H1 (cell line): ENCODE results near the gene GNB5. TPM values are rescaled to one million over a fixed set of nuclear protein-coding genes. Genes with fewer than 3 reads are reported as not detected.

ENCODE experiments used
- CTCF ChIP-seq, 3 experiments: IDR thresholded peaks; 1 replicate in 2 of 3; 2 replicates in 1 of 3; pipeline versions ENCODE4 v1.5.1 to v1.6.1; 2011; ENCODE audit warnings: low read length in 3 of 3, mild to moderate bottlenecking in 3 of 3, inconsistent platforms in 2 of 3, low read depth in 1 of 3, moderate library complexity in 1 of 3; ENCODE audit not compliant: insufficient read depth in 1 of 3; ENCODE audit errors: control extremely low read depth in 1 of 3
- GABPA ChIP-seq: IDR thresholded peaks from 2 replicates; pipeline ENCODE4 v1.6.1; 2011; ENCODE audit warnings: mild to moderate bottlenecking, low read length, moderate library complexity, borderline replicate concordance; ENCODE audit not compliant: insufficient read depth
- KDM1A ChIP-seq: fragments of 200-600, 300-600 bp; sonication (generic); IDR thresholded peaks from 2 replicates; pipeline ENCODE4 v1.7.1; 2016; ENCODE audit warnings: mild to moderate bottlenecking, low read length, borderline replicate concordance
- RNF2 ChIP-seq: fragments of 200-900, 300-1000 bp; sonication (generic); IDR thresholded peaks from 2 replicates; pipeline ENCODE4 v1.7.1; 2016; ENCODE audit warnings: borderline replicate concordance, low read depth, mild to moderate bottlenecking, antibody characterized with exemption, low read length; ENCODE audit not compliant: poor library complexity, severe bottlenecking; ENCODE audit errors: missing control alignments
- RXRA ChIP-seq: IDR thresholded peaks from 2 replicates; pipeline ENCODE4 v1.6.1; 2011; ENCODE audit warnings: low read depth, mild to moderate bottlenecking, low read length, moderate library complexity; ENCODE audit not compliant: insufficient read depth
- SIN3A ChIP-seq, 2 experiments: IDR thresholded peaks in 1 of 2; conservative IDR thresholded peaks in 1 of 2; 2 replicates each; pipeline ENCODE4 v1.6.1; 2011 to 2012; ENCODE audit warnings: low read length in 2 of 2, improper control_type of control experiment in 1 of 2, low read depth in 1 of 2, mild to moderate bottlenecking in 1 of 2
- TCF12 ChIP-seq: IDR thresholded peaks from 2 replicates; pipeline ENCODE4 v1.6.1; 2011; ENCODE audit warnings: low read depth, mild to moderate bottlenecking, low read length
- polyA plus RNA-seq, 7 experiments: library from polyadenylated mRNA; depleted of rRNA in 3 of 7; stranded (reverse) in 5 of 7; unstranded in 2 of 7; fragments of >200 nt in 5 of 7; fragments of 200-250 nt in 2 of 7; gene quantifications; 1 replicate in 5 of 7; 2 replicates in 1 of 7; 4 replicates in 1 of 7; pipeline versions ENCODE4 v1.2.1 to v1.2.3, GENCODE V29; 2011 to 2013; ENCODE audit warnings: missing spikeins in 2 of 7, mixed read lengths in 2 of 7
- total RNA-seq: library from RNA; stranded (reverse); fragmentation: NEBNext Ultra II Directional; extraction: Animal tissue kit (Norgen Biotek cat#: 25700); gene quantifications from 2 replicates; pipeline ENCODE4 v1.2.1, GENCODE V29; 2021

Gene GNB5
- total and polyA plus RNA-seq, 2 of the 8 experiments (the other 6 are each of a cell fraction or from before 2014, with no cell fraction given): 21.7 to 42.5 TPM

GRCh38 chr15:52117549-52117948 is 73.6 kb downstream of the GNB5 start (continued):
- TF ChIP-seq CTCF (IDR thresholded peaks at IDR 0.05; ENCODE audit: control extremely low read depth in 1 of 3, insufficient read depth in 1 of 3, low read depth in 1 of 3, low read length in 3 of 3): no peak
- TF ChIP-seq GABPA: no peak
- no peak for TF ChIP-seq SIN3A (conservative IDR thresholded peaks at IDR 0.05 in 1 of 2, IDR thresholded peaks at IDR 0.05 in 1 of 2; ENCODE audit: low read depth in 1 of 2, low read length in 2 of 2)
- no peak for TF ChIP-seq TCF12
- TF ChIP-seq RXRA: no peak
- no peak for TF ChIP-seq KDM1A
- TF ChIP-seq RNF2: no peak
